IPS DF 4.7 (cell line): Measurements from ENCODE around the gene CYP4F11.
"Not testable (repeated sequence)": the region's sequence is repeated elsewhere in the genome, so short reads cannot be mapped to it uniquely, and the experiment has no call there.

Experiments used
- DNase-seq: peaks from one replicate; pipeline ENCODE4 v3.0.0-alpha.2; 2013; ENCODE audit warnings: low spot score; ENCODE audit errors: extremely low read depth

Gene CYP4F11

GRCh38 chr19:15923702-15924101 is 10.6 kb downstream of the CYP4F11 start:
- DNase-seq = no peak

- DNase-seq = no peak
Measured at GRCh38 chr19:15922021-15922420, 12.3 kb downstream of the CYP4F11 start.

- DNase-seq = no peak
Measured at GRCh38 chr19:15919243-15919642, 15.1 kb downstream of the CYP4F11 start.

GRCh38 chr19:15915109-15915508 is 19.2 kb downstream of the CYP4F11 start:
- DNase-seq = no peak

- DNase-seq = no peak
Measured at GRCh38 chr19:15913830-15914229, 20.5 kb downstream of the CYP4F11 start.

GRCh38 chr19:15913384-15913783 is 20.9 kb downstream of the CYP4F11 start:
- DNase-seq = no peak

GRCh38 chr19:15911599-15912235 is 22.6 kb downstream of the CYP4F11 start:
- no peak for DNase-seq

GRCh38 chr19:15905026-15905425 is 29.3 kb downstream of the CYP4F11 start:
- no peak for DNase-seq

- DNase-seq = not testable (repeated sequence)
Measured at GRCh38 chr19:15902898-15903297, 31.4 kb downstream of the CYP4F11 start.

- no peak for DNase-seq
Measured at GRCh38 chr19:15902254-15902653, 32.1 kb downstream of the CYP4F11 start.

GRCh38 chr19:15900504-15900903 is 33.8 kb downstream of the CYP4F11 start:
- DNase-seq = no peak

- not testable (repeated sequence) for DNase-seq
Measured at GRCh38 chr19:15900032-15900431, 34.3 kb downstream of the CYP4F11 start.

GRCh38 chr19:15899561-15899960 is 34.8 kb downstream of the CYP4F11 start:
- not testable (repeated sequence) for DNase-seq

GRCh38 chr19:15897738-15898276 is 36.5 kb downstream of the CYP4F11 start, which contains the start of gene CYP4F2:
Gene CYP4F2 (minus strand): TSS chr19:15898074. CDS start chr19:15897611, 463 bp downstream.
- DNase-seq = no peak

GRCh38 chr19:15897026-15897737 is 37.1 kb downstream of the CYP4F11 start:
- no peak for DNase-seq

- no peak for DNase-seq
Measured at GRCh38 chr19:15895876-15896430, 38.4 kb downstream of the CYP4F11 start.

GRCh38 chr19:15894359-15894758 is 40.0 kb downstream of the CYP4F11 start:
- DNase-seq = no peak

GRCh38 chr19:15893477-15893876 is 40.9 kb downstream of the CYP4F11 start:
- no peak for DNase-seq

- no peak for DNase-seq
Measured at GRCh38 chr19:15892012-15892411, 42.3 kb downstream of the CYP4F11 start.

GRCh38 chr19:15891434-15891833 is 42.9 kb downstream of the CYP4F11 start:
- no peak for DNase-seq

- DNase-seq = not testable (repeated sequence)
Measured at GRCh38 chr19:15889339-15889738, 45.0 kb downstream of the CYP4F11 start.

- DNase-seq = no peak
Measured at GRCh38 chr19:15885919-15886318, 48.4 kb downstream of the CYP4F11 start.
